Esophagus muscularis mucosa (tissue), 4 donors: ENCODE results near the gene CAMTA1.

Experiments used
- EP300 ChIP-seq: sonication (generic); formaldehyde crosslinking; IDR thresholded peaks from one replicate; pipeline ENCODE4 v1.6.1; 2017; ENCODE audit warnings: antibody characterized with exemption
- POLR2AphosphoS5 ChIP-seq, 2 donors: sonication (generic); formaldehyde crosslinking; IDR thresholded peaks; one replicate each; pipeline ENCODE4 v1.6.1; 2017; ENCODE audit warnings: antibody characterized with exemption in 2 of 2
- TF ChIP-seq, protein P1 (sequence below), 3 experiments: fragments of 200-600 bp in 2 of 3; fragments of 450-650 bp in 1 of 3; sonication (generic) in 2 of 3; IDR thresholded peaks; one replicate each; pipeline ENCODE4 v1.5.1; 2017 to 2019; ENCODE audit warnings: antibody characterized with exemption in 3 of 3, mild to moderate bottlenecking in 2 of 3, moderate library complexity in 1 of 3

GRCh38 chr1:7557301-7557891 is 772.1 kb downstream of the CAMTA1 start:
- TF ChIP-seq, protein P1, sequence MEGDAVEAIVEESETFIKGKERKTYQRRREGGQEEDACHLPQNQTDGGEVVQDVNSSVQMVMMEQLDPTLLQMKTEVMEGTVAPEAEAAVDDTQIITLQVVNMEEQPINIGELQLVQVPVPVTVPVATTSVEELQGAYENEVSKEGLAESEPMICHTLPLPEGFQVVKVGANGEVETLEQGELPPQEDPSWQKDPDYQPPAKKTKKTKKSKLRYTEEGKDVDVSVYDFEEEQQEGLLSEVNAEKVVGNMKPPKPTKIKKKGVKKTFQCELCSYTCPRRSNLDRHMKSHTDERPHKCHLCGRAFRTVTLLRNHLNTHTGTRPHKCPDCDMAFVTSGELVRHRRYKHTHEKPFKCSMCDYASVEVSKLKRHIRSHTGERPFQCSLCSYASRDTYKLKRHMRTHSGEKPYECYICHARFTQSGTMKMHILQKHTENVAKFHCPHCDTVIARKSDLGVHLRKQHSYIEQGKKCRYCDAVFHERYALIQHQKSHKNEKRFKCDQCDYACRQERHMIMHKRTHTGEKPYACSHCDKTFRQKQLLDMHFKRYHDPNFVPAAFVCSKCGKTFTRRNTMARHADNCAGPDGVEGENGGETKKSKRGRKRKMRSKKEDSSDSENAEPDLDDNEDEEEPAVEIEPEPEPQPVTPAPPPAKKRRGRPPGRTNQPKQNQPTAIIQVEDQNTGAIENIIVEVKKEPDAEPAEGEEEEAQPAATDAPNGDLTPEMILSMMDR (IDR thresholded peaks at IDR 0.05) = no peak
- TF ChIP-seq POLR2AphosphoS5 (IDR thresholded peaks at IDR 0.05) (no peak), EP300 (no peak)
